CD4-positive, alpha-beta T cell treated with Interleukin-17A for 1 hour (primary cell): Measurements from ENCODE around the gene HSPB6.

Experiments used
- DNase-seq: peaks from one replicate; pipeline ENCODE4 v3.0.0-alpha.2; 2020

The HSPB6 gene

GRCh38 chr19:35744430-35745327 lies 12.2 kb downstream of the HSPB6 start:
- peak; percentile 96 for DNase-seq

GRCh38 chr19:35743640-35744429 lies 13.0 kb downstream of the HSPB6 start:
- no peak for DNase-seq

- DNase-seq: peak; percentile 81
Measured at GRCh38 chr19:35742121-35742724, 14.6 kb downstream of the HSPB6 start, which contains the start of gene IGFLR1. Gene IGFLR1 (minus strand): TSS chr19:35742452. CDS start chr19:35741180, 1,272 bp downstream.

- DNase-seq: no peak
Measured at GRCh38 chr19:35741203-35741515, 15.7 kb downstream of the HSPB6 start.

- peak; percentile 95 for DNase-seq
Measured at GRCh38 chr19:35740423-35741202, 16.2 kb downstream of the HSPB6 start.

- no peak for DNase-seq
Measured at GRCh38 chr19:35740108-35740422, 16.8 kb downstream of the HSPB6 start.

- no peak for DNase-seq
Measured at GRCh38 chr19:35739275-35740107, 17.3 kb downstream of the HSPB6 start.

GRCh38 chr19:35738887-35739229 lies 18.0 kb downstream of the HSPB6 start:
- DNase-seq: no peak

- no peak for DNase-seq
Measured at GRCh38 chr19:35738021-35738886, 18.6 kb downstream of the HSPB6 start.

- peak; percentile 43 for DNase-seq
Measured at GRCh38 chr19:35736913-35737886, 19.6 kb downstream of the HSPB6 start.

- no peak for DNase-seq
Measured at GRCh38 chr19:35734889-35735288, 21.9 kb downstream of the HSPB6 start.

- DNase-seq: no peak
Measured at GRCh38 chr19:35734273-35734672, 22.6 kb downstream of the HSPB6 start.

- DNase-seq: no peak
Measured at GRCh38 chr19:35733180-35734125, 23.4 kb downstream of the HSPB6 start.

GRCh38 chr19:35732540-35733179 lies 24.2 kb downstream of the HSPB6 start:
- no peak for DNase-seq

GRCh38 chr19:35731779-35732405 lies 24.9 kb downstream of the HSPB6 start:
- no peak for DNase-seq

- no peak for DNase-seq
Measured at GRCh38 chr19:35731353-35731752, 25.5 kb downstream of the HSPB6 start.

- no peak for DNase-seq
Measured at GRCh38 chr19:35730326-35730725, 26.5 kb downstream of the HSPB6 start.

GRCh38 chr19:35729763-35730162 lies 27.1 kb downstream of the HSPB6 start:
- DNase-seq: no peak
